Smooth muscle cell (in vitro differentiated cells): Measurements from ENCODE around the gene SHE. TPM values are rescaled to one million over a fixed set of nuclear protein-coding genes. Genes with fewer than 3 reads are reported as not detected.

ENCODE experiments used
- DNase-seq: peaks from one replicate; lab custom pipeline; 2025; ENCODE audit not compliant: unreplicated experiment; lab: John Stamatoyannopoulos, UW
- H2AFZ ChIP-seq: fragments of 200-600 bp; sonication (generic); 2 replicates; pipeline ENCODE4 v1.6.0; 2016; ENCODE audit warnings: antibody characterized with exemption, low read depth, mild to moderate bottlenecking
- H3F3A ChIP-seq: fragments of 200-600 bp; sonication (generic); 2 replicates; pipeline ENCODE4 v1.6.0; 2017; ENCODE audit warnings: antibody characterized with exemption, low read depth
- H3K27ac ChIP-seq: fragments of 200-600 bp; sonication (generic); 2 replicates; pipeline ENCODE4 v1.5.1; 2016; ENCODE audit warnings: low read depth, mild to moderate bottlenecking
- H3K27me3 ChIP-seq: fragments of 200-600 bp; sonication (generic); 2 replicates; pipeline ENCODE4 v1.6.1; 2016; ENCODE audit warnings: low read depth, mild to moderate bottlenecking
- H3K36me3 ChIP-seq: fragments of 200-600 bp; sonication (generic); 2 replicates; pipeline ENCODE4 v1.5.1; 2016; ENCODE audit warnings: low read depth
- H3K4me1 ChIP-seq: fragments of 200-600 bp; sonication (generic); 2 replicates; pipeline ENCODE4 v1.5.1; 2016; ENCODE audit warnings: low read depth
- H3K4me2 ChIP-seq: fragments of 200-600 bp; sonication (generic); 2 replicates; pipeline ENCODE4 v1.6.0; 2016; ENCODE audit warnings: mild to moderate bottlenecking
- H3K4me3 ChIP-seq: fragments of 200-600 bp; sonication (generic); 2 replicates; pipeline ENCODE4 v1.5.1; 2016; ENCODE audit warnings: mild to moderate bottlenecking
- H3K79me2 ChIP-seq: fragments of 200-600 bp; sonication (generic); 2 replicates; pipeline ENCODE4 v1.6.0; 2016; ENCODE audit warnings: low read depth, mild to moderate bottlenecking
- H3K9ac ChIP-seq: fragments of 200-600 bp; sonication (generic); 2 replicates; pipeline ENCODE4 v1.6.0; 2016; ENCODE audit warnings: low read depth
- H3K9me3 ChIP-seq: fragments of 200-600 bp; sonication (generic); replicated peaks from 2 replicates; pipeline ENCODE4 v1.5.1; 2016; ENCODE audit warnings: low read depth
- H4K20me1 ChIP-seq: fragments of 200-600 bp; sonication (generic); 2 replicates; pipeline ENCODE4 v1.6.0; 2016; ENCODE audit warnings: low read depth
- CTCF ChIP-seq: fragments of 200-600 bp; sonication (generic); IDR thresholded peaks from 2 replicates; pipeline ENCODE4 v1.5.1; 2017; ENCODE audit warnings: borderline replicate concordance, mild to moderate bottlenecking, antibody characterized with exemption; ENCODE audit not compliant: insufficient read depth, poor library complexity, severe bottlenecking
- WGBS: methylation state at CpG from one replicate; pipeline ENCODE4 v1.1.7; 2016; ENCODE audit warnings: low lambda C conversion rate; 5-methylcytosine and 5-hydroxymethylcytosine counted together
- polyA plus RNA-seq: library from polyadenylated mRNA; unstranded; fragments of >200 nt; fragmentation: Nextera tagmentation; extraction: Ambion mirVana; gene quantifications from 2 replicates; pipeline ENCODE4 v1.2.1, GENCODE V29; 2016
- total RNA-seq: library from RNA; depleted of rRNA; stranded (reverse); fragments of >200 nt; gene quantifications from 2 replicates; pipeline ENCODE4 v1.2.3, GENCODE V29; 2014

Gene SHE
- total and polyA plus RNA-seq, 2 experiments from 2014 or later, result 0.39 to 0.45 TPM

- no peak overlapping the region for H2AFZ ChIP-seq
- H3K4me2 ChIP-seq, result no peak overlapping the region
- H3K27ac ChIP-seq, result no peak overlapping the region
- TF ChIP-seq CTCF, result no peak
- no peak overlapping the region for H3K9ac ChIP-seq
- H3K79me2 ChIP-seq, result no peaks in the 10 kb centered on the region
- no peaks in the 10 kb centered on the region for H3K4me1 ChIP-seq
- no peaks in the 10 kb centered on the region for H3K36me3 ChIP-seq
- H4K20me1 ChIP-seq, result no peaks in the 10 kb centered on the region
- H3K9me3 ChIP-seq, result no peaks in the 10 kb centered on the region
- no peak for DNase-seq
- WGBS, result 84% methylated on average over 5 of the region's 5 CpGs
- H3K27me3 ChIP-seq, result no peaks in the 10 kb centered on the region
- H3F3A ChIP-seq, result no peaks in the 10 kb centered on the region
- no peak overlapping the region for H3K4me3 ChIP-seq
Measured at GRCh38 chr1:154453574-154454352, 48.4 kb downstream of the SHE start.

- TF ChIP-seq CTCF, result no peak
- no peaks in the 10 kb centered on the region for H3K27me3 ChIP-seq
- H3K36me3 ChIP-seq, result no peaks in the 10 kb centered on the region
- no peak overlapping the region for H2AFZ ChIP-seq
- no peak overlapping the region for H3K4me3 ChIP-seq
- WGBS, result 97% methylated on average over 5 of the region's 5 CpGs
- H4K20me1 ChIP-seq, result no peaks in the 10 kb centered on the region
- no peaks in the 10 kb centered on the region for H3K79me2 ChIP-seq
- H3K4me1 ChIP-seq, result peaks cover 1% of the 10 kb centered on the region
- no peaks in the 10 kb centered on the region for H3K9me3 ChIP-seq
- no peak overlapping the region for H3K27ac ChIP-seq
- H3K4me2 ChIP-seq, result no peak overlapping the region
- H3F3A ChIP-seq, result peaks cover 5% of the 10 kb centered on the region
- no peak overlapping the region for H3K9ac ChIP-seq
- DNase-seq, result no peak
Measured at GRCh38 chr1:154453161-154453560, 49.1 kb downstream of the SHE start.

GRCh38 chr1:154448331-154448811, 53.8 kb downstream of the SHE start:
- H3K9ac ChIP-seq, result no peak overlapping the region
- H4K20me1 ChIP-seq, result no peaks in the 10 kb centered on the region
- no peaks in the 10 kb centered on the region for H3K79me2 ChIP-seq
- H3F3A ChIP-seq, result peaks cover 12% of the 10 kb centered on the region
- no peaks in the 10 kb centered on the region for H3K27me3 ChIP-seq
- no peak overlapping the region for H2AFZ ChIP-seq
- peak overlapping the region; percentile 60 for H3K4me2 ChIP-seq
- H3K4me3 ChIP-seq, result no peak overlapping the region
- no peak for DNase-seq
- H3K27ac ChIP-seq, result peak overlapping the region; percentile 49
- WGBS, result 26% methylated on average over 7 of the region's 7 CpGs
- H3K4me1 ChIP-seq, result peaks cover 4% of the 10 kb centered on the region
- H3K36me3 ChIP-seq, result no peaks in the 10 kb centered on the region
- no peak for TF ChIP-seq CTCF
- no peaks in the 10 kb centered on the region for H3K9me3 ChIP-seq

GRCh38 chr1:154446789-154447188, 55.4 kb downstream of the SHE start:
- Histone ChIP-seq H3K4me1 (peaks cover 9% of the 10 kb centered on the region), H3K27ac (peak overlapping the region; percentile 58), H3K36me3 (no peaks in the 10 kb centered on the region), H3K9ac (no peak overlapping the region), H3F3A (peaks cover 12% of the 10 kb centered on the region), H3K27me3 (no peaks in the 10 kb centered on the region), H3K4me2 (peak overlapping the region; percentile 21), H3K79me2 (no peaks in the 10 kb centered on the region), H2AFZ (no peak overlapping the region), H3K9me3 (no peaks in the 10 kb centered on the region), H4K20me1 (no peaks in the 10 kb centered on the region), H3K4me3 (no peak overlapping the region)
- TF ChIP-seq CTCF, result no peak
- no peak for DNase-seq
- WGBS, result 94% methylated on average over 6 of the region's 6 CpGs
